H1 (cell line): Measurements from ENCODE around the gene MAP4K4. TPM values are rescaled to one million over a fixed set of nuclear protein-coding genes. Genes with fewer than 3 reads are reported as not detected.

Experiments used
- CTCF ChIA-PET: fragments of 300-600 bp; sonication (Branson Sonifier 250); formaldehyde crosslinking; loops from one replicate; lab custom pipeline; 2021; ENCODE audit not compliant: partially characterized antibody; lab: Charles Lee
- POLR2A ChIA-PET: fragments of 300-600 bp; sonication (Branson Sonifier 250); formaldehyde crosslinking; loops from one replicate; lab custom pipeline; 2021; ENCODE audit warnings: inconsistent platforms; ENCODE audit not compliant: partially characterized antibody; lab: Charles Lee
- DNase-seq, 2 experiments: peaks; one replicate each; pipeline versions ENCODE4 v3.0.0 to v3.0.0-alpha.2; 2010 to 2022; ENCODE audit warnings: low spot score in 2 of 2, low read depth in 1 of 2, mixed read lengths in 1 of 2
- FAIRE-seq: peaks from 2 replicates; lab custom pipeline; 2011; peaks lifted over from hg19 to GRCh38; lab: Jason Lieb, UNC
- H2AFZ ChIP-seq: 2 replicates; pipeline ENCODE4 v1.8.1; 2012; ENCODE audit warnings: low read length, inconsistent platforms
- H2AK5ac ChIP-seq: 2 replicates; pipeline ENCODE4 v1.6.1; 2013; ENCODE audit warnings: low read depth, low read length
- H2BK120ac ChIP-seq: replicated peaks from 2 replicates; pipeline ENCODE3; 2013; ENCODE audit warnings: low read depth, low read length, inconsistent platforms
- H2BK12ac ChIP-seq: 2 replicates; pipeline ENCODE4 v1.6.1; 2013; ENCODE audit warnings: low read depth, low read length
- H2BK15ac ChIP-seq: 2 replicates; pipeline ENCODE4 v1.6.1; 2013; ENCODE audit warnings: low read length
- H2BK20ac ChIP-seq: 2 replicates; pipeline ENCODE4 v1.6.1; 2013; ENCODE audit warnings: low read length
- H2BK5ac ChIP-seq: 2 replicates; pipeline ENCODE4 v1.6.1; 2013; ENCODE audit warnings: low read depth, low read length
- H3K14ac ChIP-seq: 2 replicates; pipeline ENCODE4 v1.6.1; 2013; ENCODE audit warnings: inconsistent platforms; ENCODE audit not compliant: insufficient read length
- H3K18ac ChIP-seq: 2 replicates; pipeline ENCODE4 v1.6.1; 2013; ENCODE audit warnings: low read length; ENCODE audit errors: extremely low read depth
- H3K23ac ChIP-seq: 2 replicates; pipeline ENCODE4 v1.6.1; 2013; ENCODE audit warnings: inconsistent platforms; ENCODE audit not compliant: insufficient read length
- H3K23me2 ChIP-seq: 2 replicates; pipeline ENCODE4 v1.6.1; 2013; ENCODE audit warnings: low read depth, low read length
- H3K27ac ChIP-seq: 2 replicates; pipeline ENCODE4 v1.6.1; 2011; ENCODE audit warnings: low read depth, low read length, inconsistent platforms
- H3K27me3 ChIP-seq, 4 experiments: replicated peaks in 1 of 4; 1 replicate in 1 of 4; 2 replicates in 3 of 4; pipeline versions ENCODE4 v1.6.1 to v1.8.1; 2011 to 2013; ENCODE audit warnings: low read length in 3 of 4, mild to moderate bottlenecking in 3 of 4, inconsistent platforms in 2 of 4, mixed read lengths in 2 of 4, moderate library complexity in 1 of 4; ENCODE audit not compliant: control insufficient read depth in 3 of 4, insufficient read depth in 3 of 4; ENCODE audit errors: extremely low read depth in 1 of 4
- H3K36me3 ChIP-seq, 4 experiments: 2 replicates each; pipeline versions ENCODE4 v1.6.1 to v1.8.1; 2011 to 2013; ENCODE audit warnings: mild to moderate bottlenecking in 4 of 4, low read length in 3 of 4, moderate library complexity in 2 of 4, control low read depth in 1 of 4, inconsistent platforms in 1 of 4; ENCODE audit not compliant: insufficient read depth in 4 of 4, control insufficient read depth in 2 of 4
- H3K4ac ChIP-seq: replicated peaks from 2 replicates; pipeline ENCODE3; 2013; ENCODE audit warnings: low read length, low read depth, mixed read lengths, inconsistent platforms; ENCODE audit not compliant: insufficient read length
- H3K4me1 ChIP-seq, 4 experiments: replicated peaks in 1 of 4; 1 replicate in 1 of 4; 2 replicates in 3 of 4; pipeline versions ENCODE4 v1.6.1 to v1.8.1; 2011 to 2013; ENCODE audit warnings: low read length in 3 of 4, inconsistent platforms in 2 of 4, mixed read lengths in 1 of 4; ENCODE audit not compliant: insufficient read depth in 4 of 4, control insufficient read depth in 3 of 4
- H3K4me2 ChIP-seq, 2 experiments: 2 replicates each; pipeline versions ENCODE4 v1.6.1 to v1.8.1; 2011 to 2013; ENCODE audit warnings: low read depth in 2 of 2, low read length in 2 of 2, control low read depth in 1 of 2, inconsistent platforms in 1 of 2, mild to moderate bottlenecking in 1 of 2; ENCODE audit not compliant: insufficient read depth in 1 of 2
- H3K4me3 ChIP-seq, 4 experiments: fragments of 200-600, 300-600 bp in 1 of 4; sonication (generic), shearing (Covaris generic), sonication (Bioruptor Twin) in 1 of 4; 2 replicates each; pipeline versions ENCODE4 v1.5.1 to v1.8.1; 2011 to 2016; ENCODE audit warnings: low read length in 4 of 4, low read depth in 3 of 4, control low read depth in 2 of 4, inconsistent platforms in 2 of 4, mild to moderate bottlenecking in 2 of 4, mixed read lengths in 1 of 4, moderate library complexity in 1 of 4; ENCODE audit not compliant: insufficient read depth in 2 of 4; ENCODE audit errors: extremely low read depth in 1 of 4
- H3K56ac ChIP-seq: replicated peaks from 2 replicates; pipeline ENCODE3; 2013; ENCODE audit warnings: low read depth, mild to moderate bottlenecking, mixed read lengths, low read length, inconsistent platforms; ENCODE audit not compliant: insufficient read length
- H3K79me1 ChIP-seq: 2 replicates; pipeline ENCODE4 v1.6.1; 2013; ENCODE audit warnings: low read depth, low read length, control low read depth
- H3K79me2 ChIP-seq, 2 experiments: 2 replicates each; pipeline versions ENCODE4 v1.6.1 to v1.8.1; 2012 to 2013; ENCODE audit warnings: low read length in 2 of 2, mild to moderate bottlenecking in 2 of 2, inconsistent platforms in 1 of 2; ENCODE audit not compliant: insufficient read depth in 2 of 2, control insufficient read depth in 1 of 2
- H3K9ac ChIP-seq, 4 experiments: replicated peaks in 1 of 4; 1 replicate in 1 of 4; 2 replicates in 3 of 4; pipeline versions ENCODE4 v1.6.1 to v1.8.1; 2011 to 2013; ENCODE audit warnings: low read depth in 3 of 4, low read length in 3 of 4, control low read depth in 2 of 4, mild to moderate bottlenecking in 2 of 4, moderate library complexity in 2 of 4, inconsistent platforms in 1 of 4; ENCODE audit errors: extremely low read depth in 1 of 4
- H3K9me3 ChIP-seq, 2 experiments: 2 replicates each; pipeline versions ENCODE4 v1.6.1 to v1.8.1; 2012 to 2013; ENCODE audit warnings: mild to moderate bottlenecking in 2 of 2, moderate library complexity in 2 of 2, control low read depth in 1 of 2, inconsistent platforms in 1 of 2, low read depth in 1 of 2, low read length in 1 of 2, mixed read lengths in 1 of 2; ENCODE audit not compliant: insufficient read depth in 2 of 2
- H4K20me1 ChIP-seq, 2 experiments: replicated peaks in 1 of 2; 2 replicates each; pipeline versions ENCODE3 to v1.8.1; 2011 to 2013; ENCODE audit warnings: inconsistent platforms in 2 of 2, low read length in 2 of 2, mild to moderate bottlenecking in 1 of 2; ENCODE audit not compliant: insufficient read depth in 2 of 2, control insufficient read depth in 1 of 2
- H4K5ac ChIP-seq: 2 replicates; pipeline ENCODE4 v1.6.1; 2013; ENCODE audit warnings: low read length, low read depth, mixed read lengths, inconsistent platforms; ENCODE audit not compliant: insufficient read length
- H4K8ac ChIP-seq: 2 replicates; pipeline ENCODE4 v1.8.0; 2013; ENCODE audit warnings: mild to moderate bottlenecking, moderate library complexity, low read length, inconsistent platforms; ENCODE audit not compliant: insufficient read depth; ENCODE audit errors: extremely low read depth
- H4K91ac ChIP-seq: replicated peaks from 2 replicates; pipeline ENCODE3; 2013; ENCODE audit warnings: low read length, mixed read lengths, inconsistent platforms; ENCODE audit not compliant: insufficient read length
- SP1 ChIP-seq: IDR thresholded peaks from 2 replicates; pipeline ENCODE4 v1.6.1; 2011; ENCODE audit warnings: low read depth, low read length
- WGBS, 2 experiments: shearing (Covaris generic) in 1 of 2; methylation state at CpG; one replicate each; pipeline versions ENCODE4 v1.1.6 to v1.1.7; 2013 to 2015; ENCODE audit warnings: low lambda C conversion rate in 2 of 2, mixed read lengths in 2 of 2, inconsistent platforms in 1 of 2, low coverage in 1 of 2, missing lambda C conversion rate in 1 of 2; ENCODE audit not compliant: insufficient replicate concordance in 2 of 2, insufficient coverage in 1 of 2, insufficient read length in 1 of 2; ENCODE audit errors: extremely low coverage in 1 of 2, missing lambda C conversion rate in 1 of 2; 5-methylcytosine and 5-hydroxymethylcytosine counted together
- polyA plus RNA-seq, 7 experiments: library from polyadenylated mRNA; depleted of rRNA in 3 of 7; stranded (reverse) in 5 of 7; unstranded in 2 of 7; fragments of >200 nt in 5 of 7; fragments of 200-250 nt in 2 of 7; gene quantifications; 1 replicate in 5 of 7; 2 replicates in 1 of 7; 4 replicates in 1 of 7; pipeline versions ENCODE4 v1.2.1 to v1.2.3, GENCODE V29; 2011 to 2013; ENCODE audit warnings: missing spikeins in 2 of 7, mixed read lengths in 2 of 7
- total RNA-seq: library from RNA; stranded (reverse); fragmentation: NEBNext Ultra II Directional; extraction: Animal tissue kit (Norgen Biotek cat#: 25700); gene quantifications from 2 replicates; pipeline ENCODE4 v1.2.1, GENCODE V29; 2021

Gene MAP4K4
- total and polyA plus RNA-seq, 2 of the 8 experiments (the other 6 are each of a cell fraction or from before 2014, with no cell fraction given): 53.2 to 138 TPM

DNA sequence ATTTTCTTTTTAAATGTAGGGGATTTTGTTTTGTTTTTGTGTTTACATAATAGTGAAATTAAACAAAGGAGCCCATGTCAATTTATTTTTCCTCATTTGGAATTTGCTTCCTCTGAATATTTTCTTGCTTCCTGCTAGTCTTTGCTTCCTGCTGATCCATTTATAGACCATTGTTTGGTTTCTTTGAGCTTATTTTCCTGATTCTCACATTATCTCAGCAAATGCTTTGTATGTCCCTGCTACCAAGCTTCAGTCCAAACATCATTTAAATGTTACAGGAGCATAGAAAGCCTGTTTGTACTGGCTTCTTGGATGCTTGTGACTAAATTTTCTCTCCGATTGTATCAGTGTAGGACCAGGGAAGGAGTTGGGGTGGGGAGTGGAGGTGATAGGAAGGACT lies 166.9 kb downstream of the MAP4K4 start:
- Histone ChIP-seq H2BK120ac (no peak overlapping the region), H3K23ac (no peak overlapping the region), H4K20me1 (peaks cover 1 to 7% of the 10 kb centered on the region in 2 experiments), H3K27me3 (no peaks in the 10 kb centered on the region), H3K79me1 (no peaks in the 10 kb centered on the region; the same call in 1 of the 2 replicates), H4K8ac (no peak overlapping the region), H2BK15ac (no peak overlapping the region), H3K79me2 (no peaks in the 10 kb centered on the region), H3K18ac (no peak overlapping the region), H3K23me2 (no peaks in the 10 kb centered on the region), H2BK20ac (no peak overlapping the region), H3K4me3 (no peak overlapping the region), H3K4ac (no peak overlapping the region), H3K9me3 (no peaks in the 10 kb centered on the region), H4K91ac (no peak overlapping the region), H3K14ac (no peak overlapping the region), H3K4me2 (no peak overlapping the region), H3K9ac (no peak overlapping the region), H2AK5ac (no peak overlapping the region), H3K56ac (no peak overlapping the region), H2BK5ac (no peak overlapping the region), H2BK12ac (no peak overlapping the region), H3K27ac (no peak overlapping the region), H3K4me1 (no peaks in the 10 kb centered on the region; a peak in 1 of 7 replicates), H2AFZ (no peak overlapping the region), H4K5ac (no peak overlapping the region), H3K36me3 (peaks cover 14 to 80% (median 47%) of the 10 kb centered on the region in 4 experiments)
- no peak for TF ChIP-seq SP1
- no peak for DNase-seq
- ChIA-PET CTCF (interaction anchor here (1.0 kb wide), 1 partner anchor 9 kb away, joined by 4 read pairs; no protein-coding TSS in a partner anchor), POLR2A (no interaction called here)
- WGBS, 2 experiments: 88% methylated on average over 1 of the region's 1 CpG; no CpG with 5 or more reads in 1 of the 2 experiments
- no peak for FAIRE-seq
